LNCAP (cell line): Measurements from ENCODE around the gene MYRF.

ENCODE experiments used
- CTCF ChIP-seq: fragments of 450-650 bp; IDR thresholded peaks from 2 replicates; pipeline ENCODE4 v1.5.1; 2017; ENCODE audit warnings: mild to moderate bottlenecking

Gene MYRF

GRCh38 chr11:61810671-61811175, 58.3 kb downstream of the MYRF start:
- TF ChIP-seq CTCF = no peak

- TF ChIP-seq CTCF = no peak
Observed at GRCh38 chr11:61811831-61812230, 59.4 kb downstream of the MYRF start.

GRCh38 chr11:61812736-61813411, 60.4 kb downstream of the MYRF start:
- TF ChIP-seq CTCF = no peak

- TF ChIP-seq CTCF = no peak
Observed at GRCh38 chr11:61814247-61814957, 62.0 kb downstream of the MYRF start.

- TF ChIP-seq CTCF = no peak
Observed at GRCh38 chr11:61814958-61815789, 62.7 kb downstream of the MYRF start.

GRCh38 chr11:61815790-61816735, 63.6 kb downstream of the MYRF start:
- no peak for TF ChIP-seq CTCF
